WTC11 (cell line): Measurements from ENCODE around the gene NKIRAS2. TPM values are rescaled to one million over a fixed set of nuclear protein-coding genes. Genes with fewer than 3 reads are reported as not detected.

Experiments used
- ATAC-seq: fragments of 200-7000 bp; cut with Tn5 transposase; 2 replicates; pipeline ENCODE4 v1.10.0; 2021; ENCODE audit warnings: mild to moderate bottlenecking, moderate library complexity
- CTCF ChIA-PET: fragments of 300-600 bp; sonication (Branson Sonifier 250); formaldehyde crosslinking; loops from one replicate; lab custom pipeline; 2021; ENCODE audit warnings: antibody characterized with exemption; lab: Charles Lee
- POLR2A ChIA-PET: fragments of 350-600 bp; sonication (Branson Sonifier 250); formaldehyde crosslinking; loops from one replicate; lab custom pipeline; 2021; ENCODE audit warnings: antibody characterized with exemption; lab: Charles Lee
- DNase-seq: peaks from one replicate; pipeline ENCODE4 v3.0.0; 2021; ENCODE audit warnings: low spot score
- H3K27ac Mint-ChIP-seq: 2 replicates; pipeline ENCODE4 v1.8.0; 2021; ENCODE audit warnings: mixed read lengths
- H3K27me3 Mint-ChIP-seq: 2 replicates; pipeline ENCODE4 v1.8.0; 2021; ENCODE audit warnings: low read depth, mild to moderate bottlenecking, moderate library complexity, mixed read lengths
- H3K36me3 Mint-ChIP-seq: 2 replicates; pipeline ENCODE4 v1.8.0; 2021; ENCODE audit warnings: mixed read lengths
- H3K4me1 Mint-ChIP-seq: 2 replicates; pipeline ENCODE4 v1.8.0; 2022; ENCODE audit warnings: mixed read lengths
- H3K4me3 Mint-ChIP-seq: 2 replicates; pipeline ENCODE4 v1.8.0; 2021; ENCODE audit warnings: mild to moderate bottlenecking, moderate library complexity, mixed read lengths
- H3K9me3 Mint-ChIP-seq: 2 replicates; pipeline ENCODE4 v1.8.0; 2021; ENCODE audit warnings: mixed read lengths
- AFF4 ChIP-seq: sonication (generic); formaldehyde crosslinking; IDR thresholded peaks from 2 replicates; pipeline ENCODE4 v1.8.1; 2023; ENCODE audit warnings: mild to moderate bottlenecking, missing genetic modification reagents, borderline replicate concordance
- ATF1 ChIP-seq: sonication (generic); formaldehyde crosslinking; IDR thresholded peaks from 2 replicates; pipeline ENCODE4 v1.8.1; 2023; ENCODE audit warnings: mild to moderate bottlenecking, moderate library complexity, missing genetic modification reagents
- ATF2 ChIP-seq: sonication (generic); formaldehyde crosslinking; IDR thresholded peaks from 2 replicates; pipeline ENCODE4 v1.8.1; 2022; ENCODE audit warnings: low read depth, missing genetic modification reagents, borderline replicate concordance
- ATF3 ChIP-seq: sonication (generic); formaldehyde crosslinking; conservative IDR thresholded peaks from 2 replicates; pipeline ENCODE4 v1.8.1; 2022; ENCODE audit warnings: mild to moderate bottlenecking, missing genetic modification reagents
- GABPB1 ChIP-seq: sonication (generic); formaldehyde crosslinking; IDR thresholded peaks from 2 replicates; pipeline ENCODE4 v1.8.1; 2023; ENCODE audit warnings: mild to moderate bottlenecking, missing genetic modification reagents
- NFATC4 ChIP-seq: fragments of 250-450 bp; sonication (Bioruptor Pico); IDR thresholded peaks from 2 replicates; pipeline ENCODE4 v1.9.0; 2021; ENCODE audit warnings: mild to moderate bottlenecking
- NR3C1 ChIP-seq: sonication (generic); formaldehyde crosslinking; conservative IDR thresholded peaks from 2 replicates; pipeline ENCODE4 v1.8.1; 2023; ENCODE audit warnings: low read depth, mild to moderate bottlenecking, missing genetic modification reagents
- STAT6 ChIP-seq: sonication (generic); formaldehyde crosslinking; conservative IDR thresholded peaks from 2 replicates; pipeline ENCODE4 v1.8.1; 2023; ENCODE audit warnings: mild to moderate bottlenecking, low read depth, missing genetic modification reagents, moderate library complexity
- TEAD1 ChIP-seq: sonication (generic); formaldehyde crosslinking; IDR thresholded peaks from 2 replicates; pipeline ENCODE4 v1.8.0; 2022; ENCODE audit warnings: mild to moderate bottlenecking, missing genetic modification reagents
- USF1 ChIP-seq: sonication (generic); formaldehyde crosslinking; IDR thresholded peaks from 2 replicates; pipeline ENCODE4 v1.8.0; 2022; ENCODE audit warnings: mild to moderate bottlenecking, missing genetic modification reagents
- ZNF121 ChIP-seq: sonication (generic); formaldehyde crosslinking; IDR thresholded peaks from 2 replicates; pipeline ENCODE4 v1.8.0; 2023; ENCODE audit warnings: missing genetic modification reagents
- ZNF219 ChIP-seq: sonication (generic); formaldehyde crosslinking; IDR thresholded peaks from 2 replicates; pipeline ENCODE4 v1.8.0; 2023; ENCODE audit warnings: missing genetic modification reagents, mild to moderate bottlenecking, borderline replicate concordance
- ZNF317 ChIP-seq: sonication (generic); formaldehyde crosslinking; IDR thresholded peaks from 2 replicates; pipeline ENCODE4 v1.8.1; 2023; ENCODE audit warnings: low read depth, mild to moderate bottlenecking, moderate library complexity, missing genetic modification reagents, borderline replicate concordance
- ZNF425 ChIP-seq: fragments of 250-450 bp; sonication (Bioruptor Pico); conservative IDR thresholded peaks from 2 replicates; pipeline ENCODE4 v1.9.0; 2021; ENCODE audit warnings: mild to moderate bottlenecking
- ZNF532 ChIP-seq: fragments of 250-450 bp; sonication (Bioruptor Pico); IDR thresholded peaks from 2 replicates; pipeline ENCODE4 v1.9.0; 2021; ENCODE audit warnings: mild to moderate bottlenecking, borderline replicate concordance
- total RNA-seq: library from RNA; stranded (reverse); gene quantifications from 3 replicates; pipeline ENCODE4 v1.2.3, GENCODE V29; 2021

Gene NKIRAS2
- total RNA-seq, 1 experiment from 2014 or later, result 36.1 TPM

GRCh38 chr17:42031584-42031983, 11.7 kb downstream of the NKIRAS2 start (continued):
- no peak for TF ChIP-seq ZNF121 (CRISPR knock-in tag)

- TF ChIP-seq STAT6 (no peak), NFATC4 (CRISPR knock-in tag) (no peak), USF1 (no peak)
- TF ChIP-seq, all 79 proteins: peak for 0
- Mint-ChIP-seq H3K4me3 (no peak overlapping the region), H3K9me3 (no peaks in the 10 kb centered on the region), H3K4me1 (peaks cover 14% of the 10 kb centered on the region), H3K36me3 (no peaks in the 10 kb centered on the region), H3K27me3 (peaks cover 3% of the 10 kb centered on the region; the same call in 1 of the 2 replicates), H3K27ac (no peak overlapping the region)
- ChIA-PET POLR2A (interaction anchor here (0.9 kb wide), 1 partner anchor 17 kb away, joined by 3 read pairs; the partner anchor contains the start of gene DNAJC7), CTCF (interaction anchor here (0.6 to 2.1 kb wide), 5 partner anchors 9 to 195 kb away, joined by 3 to 7 read pairs (median 4); partner anchors contain the start of gene NKIRAS2)
- no peak for DNase-seq
- ATAC-seq, result no peak; the same call in 1 of the 2 replicates
Measured at GRCh38 chr17:42034059-42034458, 14.2 kb downstream of the NKIRAS2 start.

- H3K4me3 Mint-ChIP-seq, result no peak overlapping the region
- ATAC-seq, result peak; percentile 35
- H3K27me3 Mint-ChIP-seq, result no peaks in the 10 kb centered on the region; the same call in 1 of the 2 replicates
- POLR2A ChIA-PET, result no interaction called here
- no peak for DNase-seq
- no peak overlapping the region for H3K27ac Mint-ChIP-seq
- peaks cover 14% of the 10 kb centered on the region for H3K4me1 Mint-ChIP-seq
- CTCF ChIA-PET, result interaction anchor here (1.2 to 5.0 kb wide), 2 partner anchors 10 to 13 kb away, joined by 3 to 34 read pairs; no protein-coding TSS in a partner anchor
- H3K36me3 Mint-ChIP-seq, result no peaks in the 10 kb centered on the region
- no peaks in the 10 kb centered on the region for H3K9me3 Mint-ChIP-seq
- TF ChIP-seq GABPB1 (CRISPR knock-in tag) (no peak), AFF4 (CRISPR knock-in tag) (no peak), ZNF219 (no peak), TEAD1 (CRISPR knock-in tag) (no peak), ATF1 (CRISPR knock-in tag) (no peak), ATF3 (CRISPR knock-in tag) (no peak), ZNF317 (CRISPR knock-in tag) (no peak), NR3C1 (CRISPR knock-in tag) (no peak), ZNF425 (CRISPR knock-in tag) (no peak), ZNF532 (CRISPR knock-in tag) (no peak), NFATC4 (CRISPR knock-in tag) (no peak), ATF2 (CRISPR knock-in tag) (no peak)
Measured at GRCh38 chr17:42038221-42038973, 18.5 kb downstream of the NKIRAS2 start.
